Endothelial cell (in vitro differentiated cells): ENCODE data around the gene OPN4. TPM values are rescaled to one million over a fixed set of nuclear protein-coding genes. Genes with fewer than 3 reads are reported as not detected.

Experiments used
- DNase-seq: peaks from one replicate; pipeline ENCODE4 v3.0.0; 2021; ENCODE audit warnings: low spot score
- H3K27ac Mint-ChIP-seq: one replicate; pipeline ENCODE4 v1.8.0; 2021; ENCODE audit warnings: mixed read lengths, inconsistent platforms; ENCODE audit not compliant: unreplicated experiment
- H3K27me3 Mint-ChIP-seq: one replicate; pipeline ENCODE4 v1.8.0; 2021; ENCODE audit warnings: mild to moderate bottlenecking, moderate library complexity, mixed read lengths, inconsistent platforms; ENCODE audit not compliant: unreplicated experiment
- H3K36me3 Mint-ChIP-seq: one replicate; pipeline ENCODE4 v1.8.0; 2021; ENCODE audit warnings: mild to moderate bottlenecking, low read depth, mixed read lengths, inconsistent platforms; ENCODE audit not compliant: unreplicated experiment
- H3K4me1 Mint-ChIP-seq: one replicate; pipeline ENCODE4 v1.8.0; 2021; ENCODE audit warnings: mild to moderate bottlenecking, mixed read lengths, inconsistent platforms; ENCODE audit not compliant: unreplicated experiment
- H3K4me3 Mint-ChIP-seq: one replicate; pipeline ENCODE4 v1.8.0; 2021; ENCODE audit warnings: mild to moderate bottlenecking, mixed read lengths, inconsistent platforms; ENCODE audit not compliant: unreplicated experiment
- H3K9me3 Mint-ChIP-seq: one replicate; pipeline ENCODE4 v1.8.0; 2021; ENCODE audit warnings: mixed read lengths, inconsistent platforms; ENCODE audit not compliant: unreplicated experiment
- total RNA-seq: library from RNA; stranded (reverse); fragmentation: NEBNext Ultra II Directional; extraction: Animal tissue kit (Norgen Biotek cat#: 25700); gene quantifications from one replicate; pipeline ENCODE4 v1.2.1, GENCODE V29; 2021; ENCODE audit not compliant: unreplicated experiment
- TF ChIP-seq, protein P1 (sequence below): fragments of 200-600 bp; sonication (generic); IDR thresholded peaks from one replicate; pipeline ENCODE4 v1.5.0; 2021; ENCODE audit warnings: antibody characterized with exemption; ENCODE audit not compliant: unreplicated experiment

OPN4 gene
- total RNA-seq, 1 donor from 2014 or later = not detected

DNA sequence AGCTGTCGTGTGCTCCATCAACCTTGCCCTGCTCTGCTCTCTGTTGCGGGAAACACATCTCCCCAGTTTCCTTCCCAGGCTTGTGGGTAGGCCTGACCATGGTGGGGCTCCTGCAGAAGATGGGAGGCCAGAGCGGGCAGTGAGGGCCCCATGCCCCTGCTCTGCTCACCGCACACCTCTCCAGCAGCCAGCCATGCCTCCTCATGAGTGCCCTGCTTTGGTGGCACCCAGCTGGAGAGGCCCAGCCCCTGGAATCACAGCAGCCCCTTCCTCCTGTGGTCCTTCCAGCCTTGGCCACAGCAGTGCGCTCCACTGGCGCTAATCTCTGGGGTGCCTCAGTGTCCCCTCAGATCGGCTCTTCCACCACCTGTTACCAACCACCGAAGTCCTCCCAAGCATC, 4.2 kb upstream of the OPN4 start:
- no peaks in the 10 kb centered on the region for H3K36me3 Mint-ChIP-seq
- no peak for DNase-seq
- peaks cover 5% of the 10 kb centered on the region for H3K27me3 Mint-ChIP-seq
- H3K9me3 Mint-ChIP-seq = no peaks in the 10 kb centered on the region
- peaks cover 3% of the 10 kb centered on the region for H3K4me1 Mint-ChIP-seq
- no peak overlapping the region for H3K27ac Mint-ChIP-seq
- TF ChIP-seq, protein P1, sequence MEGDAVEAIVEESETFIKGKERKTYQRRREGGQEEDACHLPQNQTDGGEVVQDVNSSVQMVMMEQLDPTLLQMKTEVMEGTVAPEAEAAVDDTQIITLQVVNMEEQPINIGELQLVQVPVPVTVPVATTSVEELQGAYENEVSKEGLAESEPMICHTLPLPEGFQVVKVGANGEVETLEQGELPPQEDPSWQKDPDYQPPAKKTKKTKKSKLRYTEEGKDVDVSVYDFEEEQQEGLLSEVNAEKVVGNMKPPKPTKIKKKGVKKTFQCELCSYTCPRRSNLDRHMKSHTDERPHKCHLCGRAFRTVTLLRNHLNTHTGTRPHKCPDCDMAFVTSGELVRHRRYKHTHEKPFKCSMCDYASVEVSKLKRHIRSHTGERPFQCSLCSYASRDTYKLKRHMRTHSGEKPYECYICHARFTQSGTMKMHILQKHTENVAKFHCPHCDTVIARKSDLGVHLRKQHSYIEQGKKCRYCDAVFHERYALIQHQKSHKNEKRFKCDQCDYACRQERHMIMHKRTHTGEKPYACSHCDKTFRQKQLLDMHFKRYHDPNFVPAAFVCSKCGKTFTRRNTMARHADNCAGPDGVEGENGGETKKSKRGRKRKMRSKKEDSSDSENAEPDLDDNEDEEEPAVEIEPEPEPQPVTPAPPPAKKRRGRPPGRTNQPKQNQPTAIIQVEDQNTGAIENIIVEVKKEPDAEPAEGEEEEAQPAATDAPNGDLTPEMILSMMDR = no peak
- H3K4me3 Mint-ChIP-seq = no peak overlapping the region

DNA sequence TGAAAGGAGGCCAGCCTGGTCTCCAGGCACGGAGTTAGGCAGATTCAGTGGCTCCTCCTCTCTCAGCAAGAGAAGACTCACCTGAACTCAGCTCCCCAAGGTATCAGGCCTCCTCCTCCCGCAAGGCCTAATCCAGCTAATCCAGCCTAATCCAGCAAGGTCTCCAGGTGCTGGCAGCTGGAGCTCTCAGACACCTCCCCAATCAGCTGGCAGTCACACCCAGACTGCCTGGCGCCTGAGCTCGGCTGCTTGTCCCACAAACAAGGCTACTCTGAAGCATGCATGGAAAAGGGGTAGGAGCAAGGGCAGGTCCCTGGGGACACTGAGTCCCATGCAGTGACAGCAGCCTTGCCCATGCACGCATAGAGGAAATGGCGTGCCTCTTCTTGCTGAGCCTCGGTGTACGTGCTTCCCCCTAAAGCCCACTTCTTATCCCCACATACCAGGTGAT, 3.3 kb upstream of the OPN4 start:
- DNase-seq = no peak
- Mint-ChIP-seq H3K36me3 (no peaks in the 10 kb centered on the region), H3K27me3 (peaks cover 9% of the 10 kb centered on the region), H3K4me3 (no peak overlapping the region), H3K9me3 (no peaks in the 10 kb centered on the region), H3K4me1 (peaks cover 3% of the 10 kb centered on the region), H3K27ac (no peak overlapping the region)
- TF ChIP-seq, protein P1 = no peak

DNA sequence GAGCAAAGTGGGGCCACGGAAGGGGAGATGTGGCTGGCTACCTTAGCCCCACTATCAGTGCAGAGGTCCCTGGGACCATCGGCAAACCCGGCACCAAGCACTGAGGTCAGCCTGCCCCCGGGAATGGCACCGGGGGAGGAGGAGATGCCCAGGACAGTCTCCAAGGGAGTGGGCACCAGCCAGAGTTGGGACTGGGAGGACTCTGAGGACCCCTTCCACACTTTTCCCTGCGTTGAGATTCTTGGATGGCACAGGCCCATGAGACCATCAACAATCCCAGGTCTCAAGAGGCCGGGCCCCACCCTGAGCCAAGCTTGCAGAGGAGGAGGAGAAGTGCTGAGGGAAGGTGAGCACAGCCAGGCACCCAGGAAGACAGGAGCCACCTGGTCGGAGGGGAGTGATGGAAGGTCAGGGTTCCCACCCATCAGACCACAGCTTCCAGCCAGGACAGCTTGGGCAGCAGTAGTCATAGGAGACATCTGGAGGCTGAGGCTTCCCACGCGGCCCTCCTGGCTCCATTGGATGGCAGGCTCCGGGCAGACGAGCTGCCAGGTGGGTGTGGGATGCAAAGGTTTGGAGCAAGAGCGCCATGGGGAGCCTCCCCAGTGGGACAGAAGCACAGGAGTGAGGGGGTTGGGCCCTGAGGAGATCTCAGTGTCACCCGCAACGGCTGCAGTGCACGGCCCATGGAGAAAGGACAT, 2.6 kb upstream of the OPN4 start:
- Mint-ChIP-seq H3K36me3 (no peaks in the 10 kb centered on the region), H3K9me3 (no peaks in the 10 kb centered on the region), H3K4me1 (peaks cover 3% of the 10 kb centered on the region), H3K4me3 (no peak overlapping the region), H3K27ac (no peak overlapping the region), H3K27me3 (peaks cover 11% of the 10 kb centered on the region)
- DNase-seq = no peak
- TF ChIP-seq, protein P1 = no peak

DNA sequence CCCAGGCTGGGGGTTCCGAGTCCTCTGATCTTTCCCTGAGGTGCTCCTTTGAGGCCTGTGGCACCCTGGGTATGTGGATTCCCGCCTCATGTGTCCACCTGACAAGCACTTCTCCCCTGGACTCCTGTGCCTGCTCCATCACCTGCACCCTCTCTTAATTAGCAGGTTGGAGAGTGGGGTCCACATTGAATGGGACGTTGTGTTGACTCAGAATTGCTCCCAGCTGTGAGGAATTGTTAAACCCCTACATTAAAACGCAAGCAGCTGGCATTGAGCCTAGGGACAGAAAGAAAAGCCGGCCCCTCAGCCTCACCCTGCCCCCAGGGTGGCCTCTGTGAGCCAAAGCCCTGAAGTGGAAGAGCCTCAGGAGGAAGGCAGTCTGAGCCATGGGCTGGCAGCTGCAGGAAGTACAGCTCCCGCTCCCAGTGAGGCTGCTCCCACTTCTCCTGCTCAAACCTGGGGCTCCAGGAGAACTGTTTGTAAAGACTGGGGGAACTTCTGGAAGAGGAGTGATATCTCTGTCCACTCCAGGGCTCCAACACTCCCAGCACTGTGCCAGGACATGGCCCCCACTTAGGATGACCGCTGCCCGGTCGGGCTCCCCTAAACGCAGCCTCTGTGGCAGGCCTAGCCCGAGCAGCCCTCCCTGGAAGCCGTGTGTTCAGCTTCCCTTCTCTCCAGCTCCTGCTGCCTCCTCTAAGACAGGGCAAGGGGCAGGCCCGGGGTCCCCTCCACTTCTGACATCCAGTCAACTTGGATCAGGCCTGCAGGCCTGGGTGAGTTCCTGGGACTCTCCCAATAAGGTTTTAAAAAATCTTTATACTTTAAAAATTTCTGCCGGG, 1.8 kb upstream of the OPN4 start:
- H3K27ac Mint-ChIP-seq = no peak overlapping the region
- peaks cover 5% of the 10 kb centered on the region for H3K36me3 Mint-ChIP-seq
- TF ChIP-seq, protein P1 = no peak
- H3K4me3 Mint-ChIP-seq = no peak overlapping the region
- H3K4me1 Mint-ChIP-seq = peaks cover 6% of the 10 kb centered on the region
- no peaks in the 10 kb centered on the region for H3K9me3 Mint-ChIP-seq
- DNase-seq = no peak
- H3K27me3 Mint-ChIP-seq = peaks cover 15% of the 10 kb centered on the region

DNA sequence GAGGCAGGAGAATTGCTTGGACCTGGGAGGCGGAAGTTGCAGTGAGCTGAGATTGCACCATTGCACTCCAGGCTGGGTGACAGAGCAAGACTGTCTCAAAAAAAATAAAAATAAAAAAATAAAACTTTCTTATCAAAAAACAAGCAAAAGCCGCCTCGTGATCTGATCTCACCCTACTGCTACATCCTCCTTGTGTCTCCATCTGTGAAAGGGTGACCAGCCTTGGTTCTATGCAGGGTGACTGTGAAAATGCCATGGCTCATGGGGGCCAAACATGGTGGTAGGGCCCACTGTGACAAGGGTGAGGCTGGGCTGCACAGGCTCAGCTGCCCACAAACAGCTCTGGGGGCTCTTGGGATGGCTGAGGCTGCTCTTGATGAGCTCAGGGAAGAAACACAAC, 968 bp upstream of the OPN4 start:
- peaks cover 13% of the 10 kb centered on the region for H3K27me3 Mint-ChIP-seq
- no peak overlapping the region for H3K27ac Mint-ChIP-seq
- no peak overlapping the region for H3K4me3 Mint-ChIP-seq
- TF ChIP-seq, protein P1 = no peak
- H3K4me1 Mint-ChIP-seq = peaks cover 6% of the 10 kb centered on the region
- no peak for DNase-seq
- no peaks in the 10 kb centered on the region for H3K9me3 Mint-ChIP-seq
- peaks cover 5% of the 10 kb centered on the region for H3K36me3 Mint-ChIP-seq
